Stimulated activated CD8-positive, alpha-beta memory T cell treated with anti-CD3 and anti-CD28 coated beads, Interleukin-4, amount 100 ng/mL, for 48 hours (primary cell): ENCODE measurements around the gene ALDH9A1.
"Not testable (repeated sequence)": the region's sequence is repeated elsewhere in the genome, so short reads cannot be mapped to it uniquely, and the experiment has no call there.

Source experiments
- DNase-seq: peaks from one replicate; pipeline ENCODE4 v3.0.0-alpha.2; 2020

The ALDH9A1 gene

GRCh38 chr1:165644064-165644735 is 54.2 kb downstream of the ALDH9A1 start:
- DNase-seq: no peak

GRCh38 chr1:165641231-165641987 is 57.0 kb downstream of the ALDH9A1 start:
- no peak for DNase-seq

GRCh38 chr1:165639821-165640623 is 58.3 kb downstream of the ALDH9A1 start:
- DNase-seq: no peak

GRCh38 chr1:165638211-165638610 is 60.2 kb downstream of the ALDH9A1 start:
- not testable (repeated sequence) for DNase-seq

DNA sequence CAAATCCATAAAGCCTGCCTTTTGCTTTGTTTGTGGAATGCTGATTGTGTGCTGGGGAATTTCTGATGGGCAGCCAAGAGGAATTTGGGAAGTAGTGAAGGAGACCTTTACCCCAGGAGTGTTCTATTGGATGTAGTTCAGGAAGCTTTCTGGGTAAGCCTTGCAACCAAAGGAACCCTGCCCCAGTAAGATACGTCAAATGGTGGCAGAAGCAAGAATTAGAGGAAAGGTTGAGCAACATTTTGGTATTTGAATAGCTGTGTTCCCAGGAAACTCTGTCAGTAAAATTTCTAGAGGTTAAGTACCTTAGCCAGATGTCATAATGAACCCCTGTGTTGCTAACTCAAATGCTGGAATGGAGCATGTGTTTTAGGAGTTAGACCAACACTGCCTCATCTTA is 60.9 kb downstream of the ALDH9A1 start:
- no peak for DNase-seq

- DNase-seq: no peak
These were observed 62.5 kb downstream of the ALDH9A1 start for GRCh38 chr1:165635823-165636222.

DNA sequence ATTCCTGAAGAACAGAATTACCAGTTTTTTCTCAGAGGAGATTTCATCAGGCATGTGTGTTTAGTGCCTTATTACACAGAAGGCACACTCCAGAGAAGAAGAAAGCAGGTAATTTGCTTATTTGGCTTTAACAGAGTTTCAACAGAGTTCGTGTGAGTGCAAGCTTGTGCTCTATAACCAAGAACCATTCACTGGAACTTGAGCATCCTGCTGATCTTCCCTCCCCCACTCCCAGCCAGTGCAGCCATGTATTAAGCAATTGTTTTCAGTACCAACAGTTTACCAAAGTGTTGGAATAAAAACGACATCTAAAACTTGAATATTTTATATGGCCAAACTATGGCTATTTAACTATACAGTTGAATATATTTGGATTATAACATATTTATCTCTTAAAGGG is 63.0 kb downstream of the ALDH9A1 start:
- no peak for DNase-seq

DNA sequence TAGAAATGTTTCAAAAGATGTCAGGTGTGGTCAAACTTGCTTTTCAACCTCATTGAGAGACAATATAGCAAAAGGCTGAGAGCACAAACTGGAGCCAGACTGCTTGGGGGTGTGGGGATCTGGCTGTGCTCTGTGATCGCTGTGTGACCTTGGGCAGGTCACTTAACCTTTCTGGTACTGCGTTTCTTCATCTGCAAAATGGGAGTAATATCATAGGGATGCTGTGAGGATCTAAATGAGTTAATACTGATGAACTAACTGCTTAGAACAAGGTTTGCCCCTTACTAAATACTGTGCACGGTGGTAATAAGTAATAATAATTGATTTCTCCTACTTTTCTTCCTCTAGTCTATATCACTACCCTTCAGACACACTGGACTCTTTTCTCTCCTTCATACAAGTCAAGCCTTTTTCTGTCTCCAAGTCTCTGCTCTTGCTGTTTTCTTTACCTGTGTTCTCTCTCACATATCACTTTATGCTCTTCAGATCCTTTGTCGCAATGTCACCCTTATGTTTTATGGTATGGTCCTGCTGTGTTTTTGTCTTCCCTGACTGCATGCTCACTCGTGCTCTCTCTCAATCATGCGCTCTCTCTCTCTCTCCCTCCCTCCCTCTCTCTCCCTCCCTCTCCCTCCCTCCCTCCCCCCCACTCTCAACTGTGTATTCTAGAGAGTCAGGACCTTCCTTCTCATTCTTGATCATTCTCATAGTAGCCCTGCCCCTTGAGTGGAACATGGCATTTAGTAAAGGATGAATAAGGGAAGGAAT is 64.0 kb downstream of the ALDH9A1 start:
- DNase-seq: no peak

DNA sequence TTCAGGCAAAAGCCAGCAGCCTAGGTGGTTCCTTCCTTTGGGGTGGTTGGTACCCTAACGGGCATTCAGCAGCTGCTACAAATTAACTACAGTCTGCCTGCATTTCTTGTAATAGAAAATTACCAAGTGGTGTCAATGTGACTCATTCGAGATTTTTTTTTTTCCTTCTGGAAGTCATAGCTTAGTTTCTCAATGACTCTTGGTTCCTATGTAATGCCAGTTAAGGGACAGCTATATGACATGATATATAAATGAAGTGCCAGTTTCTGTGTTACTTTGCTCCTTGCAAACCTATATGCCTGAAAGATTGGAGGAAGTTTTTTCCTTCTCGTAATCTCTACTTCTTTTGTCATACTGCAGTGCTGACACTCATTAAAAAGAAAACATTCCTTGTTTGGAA is 64.7 kb downstream of the ALDH9A1 start:
- no peak for DNase-seq

- no peak for DNase-seq
These were observed 65.9 kb downstream of the ALDH9A1 start for GRCh38 chr1:165632491-165632890.

DNA sequence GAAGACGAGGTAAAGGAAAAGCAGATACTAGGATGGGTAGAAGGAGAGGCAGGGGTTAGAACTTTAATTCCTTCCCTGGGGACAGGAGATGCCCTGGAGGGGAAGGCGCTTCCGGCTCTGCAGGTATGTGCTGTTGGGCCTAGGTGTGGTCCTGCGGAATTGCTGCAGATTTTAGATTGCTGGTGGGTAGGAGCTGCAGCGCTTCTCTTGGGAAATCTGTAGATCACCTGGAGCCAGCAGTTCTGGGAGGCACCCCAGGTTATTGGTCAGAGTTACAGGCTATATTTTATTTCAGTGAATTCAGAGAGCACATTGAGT is 66.3 kb downstream of the ALDH9A1 start:
- DNase-seq: no peak

- DNase-seq: peak; percentile 69
These were observed 66.8 kb downstream of the ALDH9A1 start for GRCh38 chr1:165631342-165632151.

DNA sequence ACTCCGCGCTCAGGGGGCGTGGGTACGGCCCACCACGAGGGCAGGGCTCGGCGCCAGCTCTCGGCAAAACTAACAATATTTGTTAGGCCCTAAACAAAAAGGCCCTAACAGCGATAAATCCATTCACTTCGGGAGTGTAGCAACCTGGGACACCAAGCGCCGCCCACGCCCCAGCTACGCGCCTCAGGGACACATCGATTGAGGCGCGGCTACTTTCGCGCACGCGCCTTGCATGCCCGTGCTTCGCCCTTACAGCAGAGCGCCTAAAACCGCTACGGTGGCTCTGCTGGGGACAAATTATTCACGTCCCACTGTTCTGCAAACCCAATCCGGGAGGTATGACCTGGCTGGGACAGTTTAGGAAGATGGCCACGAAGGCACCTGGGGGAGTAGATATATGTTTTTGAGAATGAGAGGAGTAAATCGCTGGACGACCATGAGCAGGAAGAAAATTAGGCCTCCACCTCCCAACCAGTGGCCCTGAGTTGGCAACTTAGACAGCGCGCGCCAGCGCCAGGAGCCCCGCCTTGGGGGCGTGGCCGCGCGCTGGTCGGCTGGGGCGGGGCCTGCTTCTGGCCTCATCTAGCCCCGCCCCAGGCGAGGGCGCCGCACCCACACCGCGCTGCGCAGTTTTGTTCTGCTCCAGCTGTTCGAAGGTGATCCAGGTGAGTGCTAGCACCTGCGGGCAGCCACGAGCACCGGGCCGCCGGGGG is 67.6 kb downstream of the ALDH9A1 start, which contains the start of gene MGST3:
Gene MGST3, plus strand, starts transcription at position 606 of the 713 bp plus-strand sequence. CDS start 18,614 bp downstream, outside the sequence.
- peak; percentile 97 for DNase-seq

DNA sequence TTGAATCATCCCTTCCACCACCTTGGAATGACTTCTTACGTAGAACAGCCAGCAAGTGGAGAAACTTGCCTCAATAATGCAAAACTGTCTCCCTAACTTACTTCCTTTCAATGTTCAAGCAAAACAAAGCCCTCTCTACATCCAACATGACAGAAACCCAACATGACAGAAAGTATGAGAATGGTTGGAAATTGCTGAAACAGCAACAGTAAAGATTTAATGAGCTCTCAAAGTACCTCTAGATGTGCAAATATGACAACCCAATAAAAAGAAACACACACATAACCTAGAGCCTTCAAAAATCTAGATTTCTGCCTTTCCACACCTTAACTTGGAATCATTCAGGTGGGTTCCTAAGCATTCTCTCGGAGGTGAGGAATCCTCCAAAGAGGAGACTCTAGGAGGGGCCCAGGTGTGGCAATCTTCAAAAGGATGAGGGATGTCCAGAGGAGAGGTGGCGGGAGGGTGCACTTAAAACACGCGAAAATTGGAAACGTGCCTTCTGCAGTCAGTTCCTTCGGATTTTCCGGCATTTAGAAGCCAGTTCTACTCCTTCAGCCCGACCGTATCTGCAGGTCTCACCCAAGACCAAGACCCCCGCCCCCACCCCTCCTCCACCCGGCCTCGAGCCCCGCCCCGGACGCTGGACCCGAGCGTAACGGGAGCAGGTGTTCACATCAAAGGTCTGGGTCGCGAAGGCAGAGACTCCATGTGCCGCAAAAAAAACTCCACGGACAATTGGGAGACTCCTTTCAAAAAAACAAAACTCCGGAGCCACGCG is 68.3 kb downstream of the ALDH9A1 start:
- DNase-seq: no peak

- DNase-seq: no peak
These were observed 69.2 kb downstream of the ALDH9A1 start for GRCh38 chr1:165629151-165629550.

GRCh38 chr1:165628147-165628822 is 70.1 kb downstream of the ALDH9A1 start:
- DNase-seq: no peak

DNA sequence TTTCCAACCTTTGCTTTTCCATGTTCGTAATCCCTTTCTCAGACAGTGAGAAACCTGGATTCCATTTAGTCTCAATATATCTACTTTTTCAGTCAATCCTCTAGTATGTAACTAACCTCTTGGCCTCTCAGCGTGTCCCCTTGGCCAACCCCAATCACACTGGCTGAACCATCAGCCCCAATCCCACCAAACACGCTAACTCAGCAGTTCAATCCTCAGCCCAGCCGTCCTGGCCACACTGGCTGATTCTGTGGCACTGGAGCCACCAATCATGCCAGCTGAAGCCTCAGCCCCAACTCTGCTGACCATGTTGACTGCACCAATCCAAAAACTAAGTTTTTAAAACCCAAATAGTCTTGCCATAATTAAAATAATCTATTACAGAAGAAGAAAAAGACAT is 73.9 kb downstream of the ALDH9A1 start:
- no peak for DNase-seq

- no peak for DNase-seq
These were observed 74.7 kb downstream of the ALDH9A1 start for GRCh38 chr1:165623624-165624023.

- DNase-seq: no peak
These were observed 78.7 kb downstream of the ALDH9A1 start for GRCh38 chr1:165619647-165620151.
